MM.1S (cell line): ENCODE results near the gene ERCC3.

Experiments used
- EZH2phosphoT487 ChIP-seq: fragments of 300-600 bp; sonication (generic); IDR thresholded peaks from 2 replicates; pipeline ENCODE4 v1.6.1; 2018; ENCODE audit warnings: antibody characterized with exemption, low read length
- TF ChIP-seq, protein P1 (sequence below): fragments of 300-600 bp; sonication (generic); IDR thresholded peaks from 2 replicates; pipeline ENCODE4 v1.5.1; 2016; ENCODE audit warnings: antibody characterized with exemption, low read length, mixed read lengths

DNA sequence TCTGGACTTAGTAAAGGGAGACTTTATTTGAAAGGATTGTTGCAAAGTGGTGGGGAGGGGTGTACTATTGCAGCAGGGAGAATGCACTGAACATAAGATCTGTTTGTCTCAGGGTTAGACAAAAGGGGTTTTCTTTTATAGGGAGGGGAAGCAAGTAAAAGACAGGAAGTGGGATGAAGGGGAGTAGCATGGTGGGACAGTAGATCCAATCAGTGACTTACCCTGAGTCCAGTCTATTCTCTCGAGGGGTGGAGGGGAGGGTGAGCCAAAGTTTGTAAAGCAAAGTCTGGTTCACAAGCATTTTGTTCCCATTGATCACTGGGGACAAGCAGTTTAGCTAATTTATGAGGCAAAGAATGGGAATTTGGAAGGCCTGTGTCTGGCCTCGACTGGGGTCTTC, 38.8 kb downstream of the ERCC3 start:
- TF ChIP-seq, protein P1, sequence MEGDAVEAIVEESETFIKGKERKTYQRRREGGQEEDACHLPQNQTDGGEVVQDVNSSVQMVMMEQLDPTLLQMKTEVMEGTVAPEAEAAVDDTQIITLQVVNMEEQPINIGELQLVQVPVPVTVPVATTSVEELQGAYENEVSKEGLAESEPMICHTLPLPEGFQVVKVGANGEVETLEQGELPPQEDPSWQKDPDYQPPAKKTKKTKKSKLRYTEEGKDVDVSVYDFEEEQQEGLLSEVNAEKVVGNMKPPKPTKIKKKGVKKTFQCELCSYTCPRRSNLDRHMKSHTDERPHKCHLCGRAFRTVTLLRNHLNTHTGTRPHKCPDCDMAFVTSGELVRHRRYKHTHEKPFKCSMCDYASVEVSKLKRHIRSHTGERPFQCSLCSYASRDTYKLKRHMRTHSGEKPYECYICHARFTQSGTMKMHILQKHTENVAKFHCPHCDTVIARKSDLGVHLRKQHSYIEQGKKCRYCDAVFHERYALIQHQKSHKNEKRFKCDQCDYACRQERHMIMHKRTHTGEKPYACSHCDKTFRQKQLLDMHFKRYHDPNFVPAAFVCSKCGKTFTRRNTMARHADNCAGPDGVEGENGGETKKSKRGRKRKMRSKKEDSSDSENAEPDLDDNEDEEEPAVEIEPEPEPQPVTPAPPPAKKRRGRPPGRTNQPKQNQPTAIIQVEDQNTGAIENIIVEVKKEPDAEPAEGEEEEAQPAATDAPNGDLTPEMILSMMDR, result no peak
- TF ChIP-seq EZH2phosphoT487, result no peak
